Measurements from ENCODE around the gene CCDC137.

The CCDC137 gene

GRCh38 chr17:81700353-81701287 is 34.1 kb downstream of the CCDC137 start:
- no peak for DNase-seq (ENCODE audit: low read depth in 4 of 4, low spot score in 1 of 4)

GRCh38 chr17:81701288-81702071 is 34.9 kb downstream of the CCDC137 start:
- DNase-seq (ENCODE audit: low read depth in 4 of 4, low spot score in 1 of 4), result no peak

DNA sequence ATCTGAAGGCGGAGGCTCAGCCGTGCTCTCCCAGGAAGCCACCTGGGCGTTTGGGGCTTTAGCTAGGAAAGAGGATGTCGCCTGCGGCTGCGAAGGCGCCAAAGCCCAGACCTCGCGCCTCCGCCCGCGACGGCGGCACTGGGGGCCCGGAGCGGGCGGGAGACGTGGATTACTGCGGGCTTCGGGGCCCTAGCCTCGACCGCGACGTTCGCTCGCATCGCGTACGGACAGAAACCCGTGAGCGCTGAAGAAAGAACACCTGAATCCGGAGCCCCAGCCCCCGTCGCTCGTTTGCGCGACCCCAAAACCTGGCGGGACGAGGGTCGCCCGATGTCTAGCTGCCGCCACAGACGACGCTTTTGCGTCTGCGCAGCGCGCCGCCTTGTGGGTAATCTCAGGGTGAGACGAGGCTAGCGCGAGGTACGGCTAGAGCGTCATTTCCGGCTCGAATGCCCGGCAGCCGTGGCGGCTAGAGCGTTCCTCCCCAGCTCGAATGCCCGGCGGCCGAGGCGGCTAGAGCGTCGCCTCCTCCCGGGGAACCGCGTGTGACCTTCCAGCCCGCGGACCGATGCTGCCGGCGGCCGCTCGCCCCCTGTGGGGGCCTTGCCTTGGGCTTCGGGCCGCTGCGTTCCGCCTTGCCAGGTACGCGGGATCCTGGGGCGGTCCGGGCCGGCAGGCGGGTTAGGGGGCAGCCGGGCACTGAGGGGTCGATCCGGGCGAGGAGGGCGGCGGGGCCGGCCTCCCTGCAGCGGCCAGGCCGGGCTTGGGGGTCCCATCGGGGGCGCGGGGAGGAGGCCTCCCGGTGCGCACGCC is 36.6 kb downstream of the CCDC137 start, which contains the start of gene MRPL12:
Gene MRPL12, plus strand, starts transcription at position 434 of the 813 bp plus-strand sequence. Its CDS starts 135 bp downstream, at position 569.
- DNase-seq (ENCODE audit: low read depth in 4 of 4, low spot score in 1 of 4), result peak; percentile 71 to 84 (median 78)

- DNase-seq (ENCODE audit: low read depth in 4 of 4, low spot score in 1 of 4), result no peak
Measured at GRCh38 chr17:81703747-81704654, 37.5 kb downstream of the CCDC137 start.

- DNase-seq (ENCODE audit: low read depth in 4 of 4, low spot score in 1 of 4), result no peak
Measured at GRCh38 chr17:81705518-81706231, 39.1 kb downstream of the CCDC137 start.

- DNase-seq (ENCODE audit: low read depth in 4 of 4, low spot score in 1 of 4), result no peak
Measured at GRCh38 chr17:81706232-81706611, 39.7 kb downstream of the CCDC137 start.

DNA sequence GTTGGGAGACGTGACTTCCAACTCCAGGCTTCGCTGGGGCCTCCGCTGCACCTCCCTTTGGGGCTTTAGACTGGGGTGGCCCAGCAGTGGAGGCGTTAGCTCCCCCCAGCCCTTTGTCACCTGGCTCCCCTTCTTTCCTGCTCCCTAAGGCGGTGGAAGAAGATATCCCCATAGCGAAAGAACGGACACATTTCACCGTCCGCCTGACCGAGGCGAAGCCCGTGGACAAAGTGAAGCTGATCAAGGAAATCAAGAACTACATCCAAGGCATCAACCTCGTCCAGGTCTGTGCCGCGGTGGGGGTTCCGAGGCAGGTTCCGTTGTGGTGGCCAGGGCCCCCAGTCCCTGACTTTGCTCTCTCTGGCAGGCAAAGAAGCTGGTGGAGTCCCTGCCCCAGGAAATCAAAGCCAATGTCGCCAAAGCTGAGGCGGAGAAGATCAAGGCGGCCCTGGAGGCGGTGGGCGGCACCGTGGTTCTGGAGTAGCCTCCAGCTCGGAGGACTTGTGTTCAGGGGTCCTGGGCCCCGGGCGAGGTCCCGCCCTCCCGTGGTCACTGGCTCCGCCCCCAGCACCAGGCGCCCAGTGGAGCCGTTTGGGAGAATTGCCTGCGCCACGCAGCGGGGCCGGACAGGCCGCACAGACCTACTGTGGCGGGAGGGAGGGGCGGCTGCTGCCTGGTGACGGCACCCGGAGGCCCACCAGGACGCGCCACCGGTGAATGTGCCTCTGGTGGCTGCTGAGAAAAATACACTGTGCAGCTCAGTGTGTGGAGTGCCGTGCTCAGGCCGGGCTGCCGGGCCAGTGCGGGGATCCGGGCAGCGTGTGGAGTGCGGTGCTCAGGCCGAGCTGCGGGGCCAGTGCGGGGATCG is 40.5 kb downstream of the CCDC137 start:
- no peak for DNase-seq (ENCODE audit: low read depth in 4 of 4, low spot score in 1 of 4)

DNA sequence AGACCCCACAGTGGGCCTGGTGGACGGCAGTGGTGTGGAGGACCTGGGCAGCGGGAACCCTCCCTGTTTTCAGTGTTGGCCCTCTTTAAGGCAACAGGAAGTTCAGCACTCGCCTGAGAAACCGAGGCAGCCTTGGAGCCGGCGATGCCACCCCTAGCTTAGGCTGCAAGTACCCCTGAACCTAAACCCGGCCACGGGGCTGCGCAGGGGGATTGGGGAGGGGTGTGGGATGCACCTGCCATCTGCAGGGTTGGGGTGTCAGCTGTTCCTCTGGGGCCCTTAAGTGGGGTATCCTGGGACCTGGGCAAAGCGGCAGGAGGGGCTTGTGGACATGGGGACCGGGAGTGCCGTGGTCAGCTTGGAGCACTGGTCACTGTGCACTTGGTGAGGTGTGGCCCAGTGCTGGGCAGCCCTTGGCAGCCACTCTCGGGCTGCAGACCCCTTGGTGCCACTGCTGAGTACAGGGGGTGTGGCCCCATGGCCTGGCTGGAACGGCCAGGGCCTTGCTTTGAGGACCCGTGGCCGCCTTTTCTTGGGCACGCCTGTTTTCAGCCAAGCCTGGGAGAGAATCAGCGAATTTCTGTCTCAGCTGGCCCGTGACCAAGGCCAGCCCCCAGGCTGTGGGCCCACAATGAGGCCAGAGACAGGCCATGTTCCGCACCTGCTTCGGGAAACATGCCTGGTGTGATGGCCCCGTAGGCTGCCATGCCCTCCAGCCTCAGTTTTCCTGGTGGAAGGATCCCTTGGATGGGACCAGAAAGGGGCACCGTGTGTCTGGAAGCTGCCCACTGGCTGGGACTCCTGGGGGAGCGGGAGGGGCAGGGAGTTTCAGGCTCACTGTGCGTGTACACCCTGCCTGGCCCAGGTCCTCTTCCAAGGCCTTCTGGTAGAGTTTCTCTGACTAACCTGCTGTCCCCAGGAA is 41.4 kb downstream of the CCDC137 start:
- no peak for DNase-seq (ENCODE audit: low read depth in 4 of 4, low spot score in 1 of 4)

DNA sequence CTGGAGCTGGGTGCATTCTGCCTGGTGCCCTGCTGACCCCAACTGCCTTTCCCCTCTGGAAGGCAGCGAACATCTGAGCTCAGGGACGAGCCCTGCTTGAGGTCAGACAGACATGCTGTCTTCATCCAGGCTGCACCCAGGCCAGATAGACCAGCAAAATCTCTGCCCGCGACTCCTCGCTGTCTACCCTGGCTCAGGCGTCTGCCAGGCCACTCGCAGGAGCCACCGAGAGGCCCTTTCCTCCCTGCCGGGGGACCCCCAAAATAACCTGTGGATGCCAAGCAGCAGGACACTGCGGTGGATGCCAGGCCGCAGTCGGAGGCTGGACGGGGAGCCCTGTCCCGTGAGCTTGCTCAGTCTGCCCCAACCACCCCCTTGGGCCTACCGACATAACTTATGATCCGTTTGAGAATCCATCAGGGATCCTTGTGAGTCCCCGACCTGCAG is 42.2 kb downstream of the CCDC137 start:
- DNase-seq (ENCODE audit: low read depth in 4 of 4, low spot score in 1 of 4), result no peak

DNA sequence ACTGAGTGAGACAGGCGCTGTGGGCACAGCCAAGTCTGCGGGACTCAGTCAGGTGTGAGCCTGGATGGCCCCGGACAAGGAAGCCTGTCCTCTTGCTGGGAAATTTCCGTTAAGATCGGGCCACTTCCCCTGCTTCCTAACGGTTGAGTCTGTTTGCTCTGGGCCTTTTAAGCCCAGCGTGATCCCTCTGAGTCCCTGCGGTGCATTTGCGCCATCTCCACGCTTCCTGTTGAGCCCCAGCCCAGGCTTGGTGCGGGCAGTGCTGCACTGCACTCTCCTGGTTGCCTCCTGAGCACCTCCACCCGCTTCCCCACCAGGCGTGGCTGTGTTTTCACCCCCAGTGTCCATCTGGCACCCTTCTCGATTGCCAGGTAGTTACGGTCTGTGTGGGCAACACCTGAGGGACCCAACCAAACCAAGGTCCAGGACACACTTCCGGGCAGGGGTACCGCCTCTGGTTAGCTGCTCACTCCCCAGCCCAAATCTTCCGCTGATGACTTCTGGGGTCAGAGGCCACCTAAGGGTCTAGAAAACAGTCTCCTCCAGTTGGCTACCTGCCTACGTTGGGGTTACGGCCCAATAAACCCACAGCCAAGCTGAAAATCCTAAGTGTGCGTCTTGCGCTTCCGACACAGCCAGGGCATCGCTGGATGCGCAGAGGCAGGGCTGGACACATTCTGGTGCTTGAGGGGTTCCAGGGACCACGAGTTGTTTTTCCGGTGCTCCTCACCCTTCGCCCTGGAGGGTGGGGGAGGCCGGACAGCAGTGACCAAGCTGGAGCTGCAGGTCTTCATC is 44.2 kb downstream of the CCDC137 start:
- DNase-seq (ENCODE audit: low read depth in 4 of 4, low spot score in 1 of 4), result no peak

DNA sequence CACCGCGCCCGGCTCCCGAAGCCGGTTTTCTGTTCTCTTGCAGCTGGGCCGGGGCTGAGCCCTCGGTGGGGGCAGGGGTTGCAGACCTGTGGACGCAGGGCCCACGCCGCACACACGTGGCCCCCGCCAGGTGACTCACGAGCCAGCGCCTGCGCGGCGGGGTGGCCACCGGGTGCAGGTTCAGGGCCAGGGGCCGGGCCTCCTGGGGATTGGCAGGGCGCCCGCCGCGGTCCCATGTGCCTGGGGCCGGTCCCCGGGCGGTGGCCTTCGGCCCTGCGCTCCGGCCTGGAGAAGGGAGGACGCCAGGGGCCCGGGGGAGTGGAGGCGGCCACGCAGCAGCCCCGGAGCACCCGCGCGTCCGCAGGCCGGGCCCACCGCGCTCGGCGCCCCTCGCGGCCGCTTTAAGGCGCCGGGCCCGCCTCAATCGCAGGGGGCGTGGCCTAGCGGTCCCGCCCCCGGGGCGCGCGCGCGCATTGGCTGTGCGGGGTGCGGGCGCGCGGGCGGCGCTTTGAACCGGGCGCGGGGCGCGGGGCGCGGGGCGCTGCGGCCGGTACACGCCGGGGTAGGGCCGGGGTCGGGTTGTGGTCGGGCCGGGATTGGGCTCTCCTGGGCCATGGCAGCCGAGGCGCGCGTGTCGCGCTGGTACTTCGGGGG is 45.4 kb downstream of the CCDC137 start, which contains the start of gene SLC25A10:
Gene SLC25A10, plus strand, starts transcription at position 471 of the 654 bp plus-strand sequence. Its CDS starts 143 bp downstream, at position 614.
- peak; percentile 54 to 84 (median 71) for DNase-seq (ENCODE audit: low read depth in 4 of 4, low spot score in 1 of 4)

- DNase-seq (ENCODE audit: low read depth in 4 of 4, low spot score in 1 of 4), result no peak
Measured at GRCh38 chr17:81712468-81713003, 46.0 kb downstream of the CCDC137 start.

GRCh38 chr17:81713004-81713555 is 46.5 kb downstream of the CCDC137 start:
- DNase-seq (ENCODE audit: low read depth in 4 of 4, low spot score in 1 of 4), result no peak

DNA sequence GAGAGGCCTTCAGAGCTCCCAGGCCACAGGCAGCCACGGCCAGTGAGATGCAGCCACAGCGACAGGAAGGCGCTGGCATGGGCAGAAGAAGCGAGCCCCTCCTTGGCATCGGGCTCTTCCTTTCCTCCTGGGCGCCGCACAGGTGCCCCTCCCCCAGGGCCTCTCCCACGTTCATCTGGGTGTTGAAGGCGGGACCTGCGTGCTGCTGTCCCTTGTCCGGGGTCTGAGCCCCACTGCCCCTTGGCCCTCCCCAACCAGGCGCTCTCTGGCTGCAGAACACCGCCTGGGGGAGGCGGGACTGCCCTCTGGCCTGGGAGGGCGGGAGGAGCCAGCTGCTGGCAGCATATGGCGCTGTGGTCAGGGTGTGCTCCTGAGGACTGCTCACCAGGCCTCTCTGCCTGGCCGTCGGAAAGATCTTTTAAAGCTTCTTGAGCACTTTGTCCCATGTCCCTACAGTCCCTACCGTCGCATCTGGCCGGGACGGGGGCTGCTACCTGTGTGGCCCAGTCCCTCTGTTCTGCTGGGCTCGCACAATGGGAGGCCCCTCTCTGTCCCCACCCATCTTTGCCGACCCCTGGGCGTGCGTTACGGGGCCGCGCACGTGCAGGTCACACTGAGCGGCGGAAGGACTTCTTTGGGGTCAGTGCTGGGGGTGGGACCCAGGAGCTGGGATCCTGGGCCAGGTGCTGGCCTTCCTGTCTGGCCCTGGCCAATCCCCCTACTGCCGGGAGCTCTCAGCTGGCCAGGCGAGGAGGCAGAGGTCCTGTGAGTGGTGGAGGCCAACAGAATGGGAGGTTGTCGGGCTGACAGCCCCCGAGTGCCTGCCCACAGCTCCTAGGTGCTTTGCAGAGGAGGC is 47.2 kb downstream of the CCDC137 start:
- no peak for DNase-seq (ENCODE audit: low read depth in 4 of 4, low spot score in 1 of 4)
